OCI-LY7 (cell line): ENCODE data around the gene MAP1S. TPM values are rescaled to one million over a fixed set of nuclear protein-coding genes. Genes with fewer than 3 reads are reported as not detected.

ENCODE experiments used
- BruUV-seq: library from RNA; stranded (reverse); fragments of 400-500 nt; replicated peaks from 2 replicates; lab custom pipeline; 2021; lab: Mats Ljungman, UMichigan
- CTCF ChIA-PET: fragments of 300-600 bp; sonication (Branson Sonifier 250); formaldehyde crosslinking; loops from one replicate; lab custom pipeline; 2022; ENCODE audit warnings: antibody characterized with exemption; ENCODE audit not compliant: unreplicated experiment; lab: Charles Lee
- POLR2A ChIA-PET: fragments of 300-600 bp; sonication (Branson Sonifier 250); formaldehyde crosslinking; loops from one replicate; lab custom pipeline; 2022; ENCODE audit warnings: antibody characterized with exemption; lab: Charles Lee
- DNase-seq: peaks from one replicate; pipeline ENCODE4 v3.0.0-alpha.2; 2015; ENCODE audit warnings: low spot score
- H2AFZ ChIP-seq: fragments of 200-600 bp; sonication (generic), shearing (Covaris generic); 2 replicates; pipeline ENCODE4 v1.6.1; 2014; ENCODE audit warnings: mild to moderate bottlenecking, antibody characterized with exemption, low read length, moderate library complexity
- H3K27ac ChIP-seq: fragments of 200-600 bp; sonication (generic); 2 replicates; pipeline ENCODE4 v1.5.1; 2014; ENCODE audit warnings: mixed run types, low read depth, mild to moderate bottlenecking, moderate library complexity, low read length, inconsistent platforms; ENCODE audit not compliant: poor library complexity, severe bottlenecking
- H3K36me3 ChIP-seq: fragments of 200-600 bp; sonication (generic); 2 replicates; pipeline ENCODE4 v1.6.1; 2014; ENCODE audit warnings: mild to moderate bottlenecking, antibody characterized with exemption, low read length, moderate library complexity, mixed read lengths; ENCODE audit not compliant: insufficient read depth
- H3K4me1 ChIP-seq: fragments of 200-600 bp; sonication (generic); 2 replicates; pipeline ENCODE4 v1.5.1; 2014; ENCODE audit warnings: mild to moderate bottlenecking, low read length; ENCODE audit not compliant: insufficient read depth, poor library complexity, severe bottlenecking
- H3K4me2 ChIP-seq: fragments of 200-600 bp; sonication (generic); 2 replicates; pipeline ENCODE4 v1.6.1; 2014; ENCODE audit warnings: mild to moderate bottlenecking, low read length
- H3K4me3 ChIP-seq: fragments of 200-600 bp; sonication (generic); 2 replicates; pipeline ENCODE4 v1.5.1; 2014; ENCODE audit warnings: mild to moderate bottlenecking, low read depth, low read length; ENCODE audit not compliant: poor library complexity, severe bottlenecking
- H3K79me2 ChIP-seq: fragments of 200-600 bp; sonication (generic); 2 replicates; pipeline ENCODE4 v1.6.1; 2016; ENCODE audit warnings: low read depth, mild to moderate bottlenecking, low read length, moderate library complexity, mixed read lengths; ENCODE audit not compliant: insufficient read depth
- H3K9me2 ChIP-seq: fragments of 200-600 bp; sonication (generic); 2 replicates; pipeline ENCODE4 v1.6.1; 2016; ENCODE audit warnings: mild to moderate bottlenecking, low read length, mixed read lengths; ENCODE audit not compliant: insufficient read depth
- H3K9me3 ChIP-seq: fragments of 200-600 bp; sonication (generic); 2 replicates; pipeline ENCODE4 v1.6.1; 2014; ENCODE audit warnings: mild to moderate bottlenecking, mixed run types, low read length, mixed read lengths
- H4K20me1 ChIP-seq: fragments of 200-600 bp; sonication (generic); 2 replicates; pipeline ENCODE4 v1.6.1; 2014; ENCODE audit warnings: mild to moderate bottlenecking, antibody characterized with exemption, low read length, moderate library complexity, mixed read lengths; ENCODE audit not compliant: insufficient read depth
- CTCF ChIP-seq: fragments of 200-600 bp; sonication (generic); conservative IDR thresholded peaks from 2 replicates; pipeline ENCODE4 v1.5.1; 2014; ENCODE audit warnings: mild to moderate bottlenecking, antibody characterized with exemption, low read length, moderate library complexity, mixed read lengths
- EZH2phosphoT487 ChIP-seq: fragments of 200-600 bp; sonication (generic); IDR thresholded peaks from 2 replicates; pipeline ENCODE4 v1.6.1; 2018; ENCODE audit warnings: low read depth, borderline replicate concordance, mild to moderate bottlenecking, mixed run types, antibody characterized with exemption, low read length, moderate library complexity, mixed read lengths
- intact Hi-C: fragments of 100-400 bp; cut with micrococcal nuclease; formaldehyde crosslinking; loops from one replicate; pipeline ENCODE4 v1.10.0; 2022; ENCODE audit not compliant: unreplicated experiment
- total RNA-seq, 2 experiments: library from RNA; depleted of rRNA in 1 of 2; stranded (reverse); fragments of >200 nt in 1 of 2; shearing (Covaris generic) in 1 of 2; gene quantifications; 2 replicates each; pipeline ENCODE4 v1.2.3, GENCODE V29; 2014 to 2022

The MAP1S gene
- total RNA-seq, 2 experiments from 2014 or later: 31.6 to 53.1 TPM

GRCh38 chr19:17761148-17761547 is 41.9 kb downstream of the MAP1S start:
- no TSS peak for BruUV-seq
- intact Hi-C loops: no loop called here
- Histone ChIP-seq H3K9me3 (no peaks in the 10 kb centered on the region), H3K79me2 (peaks cover 10% of the 10 kb centered on the region; the same call in 1 of the 2 replicates), H2AFZ (no peak overlapping the region), H3K4me3 (no peak overlapping the region), H3K9me2 (no peaks in the 10 kb centered on the region), H3K27ac (peak overlapping the region; percentile 37), H3K4me1 (peaks cover 27% of the 10 kb centered on the region), H3K4me2 (no peak overlapping the region), H4K20me1 (no peaks in the 10 kb centered on the region), H3K36me3 (peaks cover 94% of the 10 kb centered on the region)
- POLR2A ChIA-PET: interaction anchor here (1.2 to 1.3 kb wide), 2 partner anchors 12 to 21 kb away, joined by 3 to 4 read pairs; no protein-coding TSS in a partner anchor
- CTCF ChIA-PET: no interaction called here
- DNase-seq: no peak
- TF ChIP-seq CTCF (no peak), EZH2phosphoT487 (no peak)

GRCh38 chr19:17762505-17763229 is 43.4 kb downstream of the MAP1S start:
- Histone ChIP-seq H3K4me2 (no peak overlapping the region), H2AFZ (no peak overlapping the region), H4K20me1 (no peaks in the 10 kb centered on the region), H3K27ac (no peak overlapping the region), H3K4me1 (peaks cover 30% of the 10 kb centered on the region), H3K79me2 (0 out of 2 replicates have a peak, but pooled peaks cover 5% of the 10 kb centered on the region), H3K9me2 (no peaks in the 10 kb centered on the region), H3K4me3 (no peak overlapping the region), H3K36me3 (peaks cover 94% of the 10 kb centered on the region), H3K9me3 (no peaks in the 10 kb centered on the region)
- no TSS peak for BruUV-seq
- intact Hi-C loops: no loop called here
- ChIA-PET POLR2A (interaction anchor here (1.3 kb wide), 1 partner anchor 11 kb away, joined by 3 read pairs; the partner anchor contains the start of gene FCHO1), CTCF (interaction anchor here (1.3 kb wide), 1 partner anchor 13 kb away, joined by 4 read pairs; no protein-coding TSS in a partner anchor)
- no peak for TF ChIP-seq EZH2phosphoT487
- no peak for TF ChIP-seq CTCF
- peak; percentile 68 for DNase-seq

GRCh38 chr19:17764348-17764747 is 45.1 kb downstream of the MAP1S start:
- H2AFZ ChIP-seq: no peak overlapping the region
- peaks cover 93% of the 10 kb centered on the region for H3K36me3 ChIP-seq
- no peaks in the 10 kb centered on the region for H4K20me1 ChIP-seq
- no peak overlapping the region for H3K27ac ChIP-seq
- ChIA-PET CTCF (interaction anchor here (0.6 kb wide), 1 partner anchor 9 kb away, joined by 3 read pairs; no protein-coding TSS in a partner anchor), POLR2A (no interaction called here)
- TF ChIP-seq EZH2phosphoT487 (no peak), CTCF (no peak)
- H3K79me2 ChIP-seq: 0 out of 2 replicates have a peak, but pooled peaks cover 5% of the 10 kb centered on the region
- H3K4me3 ChIP-seq: no peak overlapping the region
- H3K4me2 ChIP-seq: no peak overlapping the region
- intact Hi-C loops: no loop called here
- DNase-seq: no peak
- no peaks in the 10 kb centered on the region for H3K9me2 ChIP-seq
- no TSS peak for BruUV-seq
- no peaks in the 10 kb centered on the region for H3K9me3 ChIP-seq
- peaks cover 29% of the 10 kb centered on the region for H3K4me1 ChIP-seq
